Measurements from ENCODE around the gene PLOD3.

Gene PLOD3

GRCh38 chr7:101241015-101241363 lies 23.6 kb upstream of the PLOD3 start:
- TF ChIP-seq CTCF (IDR thresholded peaks at IDR 0.05; ENCODE audit: insufficient read depth, low read length, poor library complexity, severe bottlenecking) (no peak), EZH2phosphoT487 (conservative IDR thresholded peaks at IDR 0.05; ENCODE audit: low read length) (no peak)
- no peak overlapping the region for H3K27ac ChIP-seq (ENCODE audit: low read depth, low read length)
- H3K27me3 ChIP-seq (ENCODE audit: low read length), result no peaks in the 10 kb centered on the region
- no peaks in the 10 kb centered on the region; the same call in 1 of the 2 replicates for H4K20me1 ChIP-seq (ENCODE audit: low read depth, low read length)
- H3K9me3 ChIP-seq (ENCODE audit: insufficient read depth, low read length), result no peaks in the 10 kb centered on the region
- no peaks in the 10 kb centered on the region for H3K9me2 ChIP-seq (replicated peaks; ENCODE audit: insufficient read depth, low read length)
- 0 out of 2 replicates have a peak, but pooled peaks cover 3% of the 10 kb centered on the region for H3K36me3 ChIP-seq (ENCODE audit: low read length)
- no peak overlapping the region for H2AFZ ChIP-seq (ENCODE audit: low read depth, low read length, severe bottlenecking)
- H3K9ac ChIP-seq (ENCODE audit: low read length), result no peak overlapping the region
- no peak overlapping the region for H3K4me2 ChIP-seq (ENCODE audit: low read depth, low read length, poor library complexity, severe bottlenecking)
- H3K79me2 ChIP-seq (ENCODE audit: insufficient read depth, low read length), result peaks cover 38% of the 10 kb centered on the region
- H3K4me3 ChIP-seq (ENCODE audit: insufficient read depth, low read length, poor library complexity, severe bottlenecking), result no peak overlapping the region
- peaks cover 4% of the 10 kb centered on the region for H3F3A ChIP-seq (ENCODE audit: insufficient read depth)

DNA sequence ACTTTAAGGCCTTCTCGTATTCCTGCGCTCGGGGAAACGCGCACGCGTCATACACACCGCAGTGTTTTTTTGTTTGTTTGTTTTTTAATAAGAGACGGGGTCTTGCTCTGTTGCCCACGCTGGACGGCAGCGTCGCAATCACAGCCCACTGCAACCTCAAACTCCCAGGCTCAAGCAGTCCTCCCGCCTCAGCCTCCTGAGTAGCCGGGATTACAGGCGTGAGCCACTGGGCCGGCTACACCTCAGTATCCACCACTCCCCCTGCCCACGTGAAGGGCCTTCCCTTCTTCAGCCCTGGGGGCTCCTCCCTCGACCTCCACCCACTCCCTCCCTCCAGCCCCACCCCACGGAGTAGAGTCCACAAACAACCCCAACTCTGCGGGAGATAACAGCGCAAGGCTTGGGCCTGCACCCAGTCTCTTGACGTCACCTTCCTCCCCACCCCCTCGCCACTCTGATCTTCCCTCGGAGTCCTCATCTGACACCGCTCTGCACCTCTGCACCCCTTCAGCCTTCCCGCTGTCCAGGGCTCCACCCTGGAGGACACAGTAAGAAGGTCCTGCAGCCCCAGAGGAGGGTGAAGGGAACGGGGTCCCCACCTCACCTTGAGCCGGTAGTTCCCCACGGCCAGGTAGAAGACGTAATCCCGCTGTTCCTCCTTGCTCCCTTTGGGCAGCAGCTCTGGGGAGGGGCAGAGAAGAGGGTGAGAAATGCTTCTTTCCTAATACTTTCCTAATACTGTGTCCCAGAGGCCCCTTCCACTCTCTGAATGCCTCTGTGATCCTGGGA lies 23.0 kb upstream of the PLOD3 start:
- Histone ChIP-seq H3K4me3 (ENCODE audit: insufficient read depth, low read length, poor library complexity, severe bottlenecking) (no peak overlapping the region), H3K27ac (ENCODE audit: low read depth, low read length) (no peak overlapping the region), H3K79me2 (ENCODE audit: insufficient read depth, low read length) (peaks cover 32% of the 10 kb centered on the region), H3K27me3 (ENCODE audit: low read length) (no peaks in the 10 kb centered on the region), H4K20me1 (ENCODE audit: low read depth, low read length) (no peaks in the 10 kb centered on the region; the same call in 1 of the 2 replicates), H2AFZ (ENCODE audit: low read depth, low read length, severe bottlenecking) (no peak overlapping the region), H3K36me3 (ENCODE audit: low read length) (no peaks in the 10 kb centered on the region), H3K9ac (ENCODE audit: low read length) (no peak overlapping the region), H3K9me3 (ENCODE audit: insufficient read depth, low read length) (no peaks in the 10 kb centered on the region), H3K9me2 (replicated peaks; ENCODE audit: insufficient read depth, low read length) (no peaks in the 10 kb centered on the region), H3K4me2 (ENCODE audit: low read depth, low read length, poor library complexity, severe bottlenecking) (no peak overlapping the region), H3F3A (ENCODE audit: insufficient read depth) (no peaks in the 10 kb centered on the region)
- TF ChIP-seq EZH2phosphoT487 (conservative IDR thresholded peaks at IDR 0.05; ENCODE audit: low read length), result no peak
- TF ChIP-seq CTCF (IDR thresholded peaks at IDR 0.05; ENCODE audit: insufficient read depth, low read length, poor library complexity, severe bottlenecking), result no peak

- Histone ChIP-seq H3K4me2 (ENCODE audit: low read depth, low read length, poor library complexity, severe bottlenecking) (no peak overlapping the region), H3K9ac (ENCODE audit: low read length) (no peak overlapping the region), H3K9me2 (replicated peaks; ENCODE audit: insufficient read depth, low read length) (no peaks in the 10 kb centered on the region), H2AFZ (ENCODE audit: low read depth, low read length, severe bottlenecking) (no peak overlapping the region), H3F3A (ENCODE audit: insufficient read depth) (no peaks in the 10 kb centered on the region), H3K36me3 (ENCODE audit: low read length) (no peaks in the 10 kb centered on the region), H3K9me3 (ENCODE audit: insufficient read depth, low read length) (no peaks in the 10 kb centered on the region), H3K27ac (ENCODE audit: low read depth, low read length) (no peak overlapping the region), H3K79me2 (ENCODE audit: insufficient read depth, low read length) (peaks cover 29% of the 10 kb centered on the region), H3K4me3 (ENCODE audit: insufficient read depth, low read length, poor library complexity, severe bottlenecking) (no peak overlapping the region), H4K20me1 (ENCODE audit: low read depth, low read length) (no peaks in the 10 kb centered on the region; the same call in 1 of the 2 replicates), H3K27me3 (ENCODE audit: low read length) (no peaks in the 10 kb centered on the region)
- TF ChIP-seq EZH2phosphoT487 (conservative IDR thresholded peaks at IDR 0.05; ENCODE audit: low read length), result no peak
Observed at GRCh38 chr7:101239951-101240220, 22.5 kb upstream of the PLOD3 start.

DNA sequence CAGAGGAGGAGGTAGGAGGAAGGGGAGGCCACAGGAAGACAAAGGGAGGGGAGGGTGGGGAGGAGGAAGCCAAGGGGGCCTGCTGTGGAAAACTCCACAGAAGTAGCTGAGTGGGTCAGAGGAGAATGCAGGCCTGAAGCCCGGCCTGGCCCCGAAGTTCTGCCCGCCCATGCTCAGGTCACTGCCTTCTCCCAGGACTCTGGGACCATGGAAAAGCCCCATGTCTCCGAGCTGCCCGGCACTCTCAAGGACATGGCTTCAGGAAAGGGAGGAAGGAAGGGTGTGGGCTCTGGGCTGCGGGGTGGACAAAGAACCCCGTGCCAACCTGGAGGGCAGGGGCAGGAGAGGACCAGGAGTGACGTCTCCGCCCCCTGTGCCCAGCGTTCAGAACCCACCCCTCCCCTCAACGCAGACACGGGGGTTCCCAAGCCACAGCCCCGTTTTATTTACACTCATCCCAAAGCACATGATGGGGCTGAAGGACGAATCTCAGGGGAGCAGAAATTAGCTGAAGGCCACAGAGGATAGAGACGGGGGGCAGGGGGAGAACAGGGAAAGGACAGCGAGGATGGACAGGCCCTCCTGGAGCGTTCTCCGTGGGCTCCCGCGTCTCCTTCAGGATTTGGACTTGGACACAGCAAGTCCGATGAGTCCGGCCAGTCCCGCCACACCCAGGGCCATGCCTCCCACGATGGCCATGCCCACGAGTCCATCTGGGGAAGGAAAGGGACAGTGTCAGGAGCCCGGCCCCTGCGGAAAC lies 22.0 kb upstream of the PLOD3 start:
- H4K20me1 ChIP-seq (ENCODE audit: low read depth, low read length), result no peaks in the 10 kb centered on the region; the same call in 1 of the 2 replicates
- no peaks in the 10 kb centered on the region for H3F3A ChIP-seq (ENCODE audit: insufficient read depth)
- peaks cover 27% of the 10 kb centered on the region for H3K79me2 ChIP-seq (ENCODE audit: insufficient read depth, low read length)
- H2AFZ ChIP-seq (ENCODE audit: low read depth, low read length, severe bottlenecking), result no peak overlapping the region
- no peak overlapping the region for H3K27ac ChIP-seq (ENCODE audit: low read depth, low read length)
- no peaks in the 10 kb centered on the region for H3K9me3 ChIP-seq (ENCODE audit: insufficient read depth, low read length)
- no peak overlapping the region for H3K4me3 ChIP-seq (ENCODE audit: insufficient read depth, low read length, poor library complexity, severe bottlenecking)
- no peak overlapping the region for H3K9ac ChIP-seq (ENCODE audit: low read length)
- H3K9me2 ChIP-seq (replicated peaks; ENCODE audit: insufficient read depth, low read length), result no peaks in the 10 kb centered on the region
- H3K27me3 ChIP-seq (ENCODE audit: low read length), result no peaks in the 10 kb centered on the region
- TF ChIP-seq EZH2phosphoT487 (conservative IDR thresholded peaks at IDR 0.05; ENCODE audit: low read length), result no peak
- no peak for TF ChIP-seq CTCF (IDR thresholded peaks at IDR 0.05; ENCODE audit: insufficient read depth, low read length, poor library complexity, severe bottlenecking)
- H3K4me2 ChIP-seq (ENCODE audit: low read depth, low read length, poor library complexity, severe bottlenecking), result no peak overlapping the region
- H3K36me3 ChIP-seq (ENCODE audit: low read length), result no peaks in the 10 kb centered on the region

Measured in SU-DHL-6 (cell line).